Inferior parietal cortex (tissue), 1 donor: ENCODE data around the gene MTHFD1L.
A peak's percentile ranks its signal among the peaks of the same experiment; 100 is the strongest.
"Not testable (repeated sequence)": the region's sequence is repeated elsewhere in the genome, so short reads cannot be mapped to it uniquely, and the experiment has no call there.

Source experiments
- DNase-seq: peaks from one replicate; pipeline ENCODE4 v3.0.0-alpha.2; 2016; ENCODE audit errors: extremely low spot score

Gene MTHFD1L

DNA sequence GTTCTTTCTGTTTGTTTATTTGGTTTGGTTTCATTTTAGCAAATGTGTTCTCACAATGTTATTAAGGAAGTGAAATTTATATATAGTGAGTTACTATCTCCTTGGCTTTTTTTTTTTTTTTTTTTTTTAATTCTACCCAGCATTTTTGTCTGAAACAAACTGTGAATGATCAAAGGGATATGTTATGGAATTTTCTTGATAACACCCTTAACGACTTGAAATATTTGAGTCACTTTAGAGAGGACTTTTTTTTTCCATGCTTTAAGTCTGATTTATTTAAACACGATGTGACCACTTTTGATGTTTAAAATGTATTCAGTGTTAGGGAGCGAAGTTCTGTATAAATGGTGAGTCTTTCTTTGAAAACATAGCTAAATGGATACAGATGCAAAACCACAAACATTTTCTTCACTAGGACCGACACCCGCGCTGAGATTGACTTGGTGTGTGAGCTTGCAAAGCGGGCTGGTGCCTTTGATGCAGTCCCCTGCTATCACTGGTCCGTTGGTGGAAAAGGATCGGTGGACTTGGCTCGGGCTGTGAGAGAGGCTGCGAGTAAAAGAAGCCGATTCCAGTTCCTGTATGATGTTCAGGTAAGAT, 149.7 kb downstream of the MTHFD1L start:
- DNase-seq: no peak

DNA sequence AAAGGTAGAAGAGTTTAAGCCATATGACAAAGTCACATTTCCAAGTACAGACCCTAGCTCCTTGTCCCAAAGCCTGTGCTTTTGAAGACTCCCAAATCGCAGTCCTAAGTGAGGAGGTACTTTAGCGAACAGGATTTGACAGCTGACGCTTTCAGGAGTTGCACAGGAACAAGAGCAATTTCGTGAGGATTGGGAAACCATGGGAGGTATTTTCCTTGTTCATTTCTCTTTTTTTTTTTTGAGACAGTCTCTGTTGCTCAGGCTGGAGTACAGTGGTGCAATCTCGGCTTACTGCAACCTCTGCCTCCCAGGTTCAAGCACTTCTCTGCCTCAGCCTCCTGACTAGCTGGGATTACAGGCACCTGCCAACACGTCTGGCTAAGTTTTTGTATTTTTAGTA, 150.6 kb downstream of the MTHFD1L start:
- DNase-seq: no peak

DNA sequence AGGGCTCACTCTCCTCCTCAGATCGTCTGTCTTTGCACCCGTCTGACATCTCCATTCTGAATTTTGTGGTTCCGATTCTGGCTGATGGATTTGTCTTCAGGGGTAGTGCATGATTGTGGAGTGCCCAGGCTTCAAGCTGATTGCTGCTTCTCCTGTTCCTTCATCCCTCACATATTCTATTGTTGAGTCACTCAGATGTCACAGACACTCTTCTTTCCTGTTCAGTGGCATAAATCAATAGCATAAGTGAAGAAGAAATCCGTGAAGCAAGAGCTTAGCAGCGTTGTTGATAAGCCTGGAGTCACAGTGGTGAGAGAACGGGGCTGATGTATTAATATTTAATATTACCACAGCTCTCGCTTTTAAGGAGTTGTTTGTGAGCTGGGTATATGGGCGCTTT, 152.5 kb downstream of the MTHFD1L start:
- no peak for DNase-seq

GRCh38 chr6:151018911-151019782, 153.6 kb downstream of the MTHFD1L start:
- no peak for DNase-seq

DNA sequence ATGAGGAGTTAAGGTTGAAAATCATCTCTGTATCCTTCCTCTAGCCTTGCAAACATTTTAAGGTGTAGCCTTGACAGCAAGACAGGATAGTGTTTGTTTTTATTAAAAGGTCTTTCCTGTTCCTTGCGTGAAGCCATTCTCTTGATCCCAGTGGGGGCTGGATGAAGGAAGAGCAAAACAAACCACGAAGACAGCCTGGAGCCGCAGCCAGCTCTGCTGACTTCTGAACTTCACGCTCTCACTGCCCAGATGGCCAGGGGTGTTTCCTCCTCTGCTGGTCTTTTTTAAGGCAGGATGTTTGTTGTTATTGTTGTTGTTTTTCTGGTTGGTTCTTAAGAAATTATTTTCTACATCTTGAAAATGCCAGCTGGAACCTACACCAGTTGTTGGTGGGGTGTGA, 156.4 kb downstream of the MTHFD1L start:
- DNase-seq: no peak

GRCh38 chr6:151022492-151022891, 157.0 kb downstream of the MTHFD1L start:
- no peak for DNase-seq

- no peak for DNase-seq
These were observed 157.8 kb downstream of the MTHFD1L start for GRCh38 chr6:151023342-151023741.

DNA sequence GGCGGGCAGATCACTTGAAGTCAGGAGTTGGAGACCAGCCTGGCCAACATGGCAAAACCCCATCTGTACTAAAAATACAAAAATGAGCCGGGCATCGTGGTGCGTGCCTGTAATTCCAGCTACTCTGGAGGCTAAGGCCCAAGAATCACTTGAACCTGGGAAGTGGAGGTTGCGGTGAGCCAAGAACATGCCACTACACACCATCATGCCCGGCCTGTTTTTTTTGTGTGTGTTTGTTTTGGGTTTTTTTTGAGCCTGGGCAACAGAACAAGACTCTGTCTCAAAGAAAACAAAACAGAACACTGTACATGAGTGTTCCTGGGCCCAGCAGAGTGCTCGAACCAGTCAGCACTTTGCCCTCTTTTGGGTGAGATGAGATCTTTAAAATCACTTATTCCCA, 159.1 kb downstream of the MTHFD1L start:
- DNase-seq: no peak

DNA sequence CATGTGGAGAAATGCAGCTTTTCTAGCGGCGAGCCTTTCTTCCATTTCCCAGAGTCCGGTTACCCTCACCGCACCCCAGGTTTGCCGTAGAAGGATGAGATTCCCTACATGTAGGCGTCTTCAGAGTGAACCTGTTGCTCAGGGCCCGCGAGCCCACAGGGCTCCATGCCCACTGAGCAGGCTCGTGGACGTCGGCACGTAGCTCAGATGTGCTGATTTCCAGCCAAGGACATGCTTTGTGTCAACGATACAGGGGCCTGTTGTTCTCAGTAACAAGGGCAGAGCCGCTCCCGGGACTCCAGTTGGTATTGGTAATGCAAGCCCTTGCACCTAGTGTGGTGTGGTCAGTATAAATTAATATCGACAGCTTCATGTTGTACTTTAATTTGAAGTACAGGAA, 159.6 kb downstream of the MTHFD1L start:
- DNase-seq: no peak

DNA sequence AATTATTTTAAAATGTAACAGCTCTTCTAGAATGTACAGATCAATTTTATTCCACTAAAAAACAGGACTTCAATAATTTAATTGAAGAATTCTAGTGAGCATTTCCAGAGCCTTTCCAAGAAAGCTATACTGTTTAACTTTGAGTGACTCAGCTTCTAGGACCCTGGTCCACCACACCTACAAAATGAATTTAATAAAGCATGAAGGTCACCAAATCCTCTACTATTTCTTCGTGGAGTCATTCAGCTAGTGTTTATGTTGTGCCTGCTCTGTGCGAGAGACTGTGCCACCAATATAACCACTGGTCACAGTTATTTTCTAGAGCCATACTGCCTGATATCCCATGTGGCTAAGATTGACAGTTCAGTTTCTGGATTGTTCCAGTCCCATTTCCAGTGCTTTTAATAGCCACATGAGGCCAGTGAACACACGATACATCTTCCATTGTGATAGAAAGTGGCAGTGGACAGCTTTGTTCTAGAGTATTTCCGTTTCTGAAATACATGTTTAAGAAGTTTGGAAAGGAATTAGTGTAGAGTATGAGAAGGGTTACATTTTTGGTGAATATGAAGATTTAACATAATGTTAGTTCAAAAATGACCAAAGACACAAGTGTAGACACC, 160.7 kb downstream of the MTHFD1L start:
- no peak for DNase-seq

DNA sequence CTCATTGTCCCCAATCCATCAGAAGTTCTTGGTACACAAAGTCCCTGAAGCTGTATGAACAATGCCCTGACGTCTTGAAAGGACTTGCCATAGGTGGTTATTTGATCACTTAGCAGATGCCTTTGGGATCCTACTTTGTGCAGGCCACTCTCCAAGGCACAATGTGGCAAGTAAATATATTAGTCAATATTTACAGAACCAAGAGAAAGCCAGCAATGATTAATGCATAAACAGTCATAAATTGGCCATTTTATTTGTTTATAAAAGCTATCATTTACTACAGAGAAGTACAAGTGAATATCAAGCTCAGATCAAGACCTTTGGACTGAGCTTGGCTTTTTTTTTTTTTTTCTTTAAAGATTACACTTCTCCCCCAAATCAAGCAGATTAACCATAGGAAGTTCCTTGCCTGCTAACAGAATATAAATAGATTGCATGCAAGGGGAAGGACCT, 161.8 kb downstream of the MTHFD1L start:
- no peak for DNase-seq

DNA sequence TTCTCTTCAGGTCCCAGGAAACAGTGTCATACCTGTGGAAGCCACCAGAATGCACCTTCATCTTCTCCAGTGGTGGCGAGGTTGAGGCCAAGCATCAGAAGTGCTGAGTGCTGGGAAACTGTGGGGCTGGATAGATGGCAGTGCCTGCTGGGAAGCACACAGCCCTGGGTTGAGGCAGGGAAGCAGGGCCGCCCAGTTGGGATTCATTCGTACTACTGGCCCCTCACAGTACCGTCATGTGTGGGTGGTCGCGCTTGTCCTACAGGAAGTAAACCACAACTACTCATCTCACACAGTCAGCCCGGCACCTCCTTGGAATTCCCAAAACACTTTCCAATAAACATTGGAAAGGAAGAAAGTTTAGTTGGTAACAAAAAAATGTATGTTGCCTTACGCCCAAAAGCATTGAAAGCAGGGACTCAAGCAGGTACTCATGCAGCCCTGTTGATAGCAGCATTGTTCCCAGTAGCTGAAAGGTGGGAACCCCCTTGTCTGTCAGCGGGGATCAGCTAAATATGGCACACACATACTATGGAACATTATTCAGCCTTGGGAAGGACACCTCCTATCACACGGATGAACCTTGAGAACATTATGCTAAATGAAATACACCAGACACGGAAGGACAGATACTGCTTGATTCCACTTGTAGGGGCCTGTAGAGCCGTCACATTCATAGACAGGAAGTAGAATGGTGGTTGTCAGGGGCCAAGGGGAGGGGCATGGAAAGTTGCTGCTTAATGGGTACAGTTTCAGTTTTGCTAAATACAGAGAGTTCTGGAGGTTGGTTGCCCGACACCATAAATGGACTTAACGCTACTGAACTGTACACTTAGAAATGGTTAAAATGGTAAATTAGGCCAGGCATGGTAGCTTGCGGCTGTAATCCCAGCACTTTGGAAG, 162.7 kb downstream of the MTHFD1L start:
- DNase-seq: no peak

GRCh38 chr6:151029970-151030369, 164.5 kb downstream of the MTHFD1L start:
- DNase-seq: no peak

- no peak for DNase-seq
These were observed 166.5 kb downstream of the MTHFD1L start for GRCh38 chr6:151032034-151032433.

GRCh38 chr6:151034825-151035781, 169.6 kb downstream of the MTHFD1L start:
- no peak for DNase-seq

- DNase-seq: not testable (repeated sequence)
These were observed 170.8 kb downstream of the MTHFD1L start for GRCh38 chr6:151036211-151036721.

DNA sequence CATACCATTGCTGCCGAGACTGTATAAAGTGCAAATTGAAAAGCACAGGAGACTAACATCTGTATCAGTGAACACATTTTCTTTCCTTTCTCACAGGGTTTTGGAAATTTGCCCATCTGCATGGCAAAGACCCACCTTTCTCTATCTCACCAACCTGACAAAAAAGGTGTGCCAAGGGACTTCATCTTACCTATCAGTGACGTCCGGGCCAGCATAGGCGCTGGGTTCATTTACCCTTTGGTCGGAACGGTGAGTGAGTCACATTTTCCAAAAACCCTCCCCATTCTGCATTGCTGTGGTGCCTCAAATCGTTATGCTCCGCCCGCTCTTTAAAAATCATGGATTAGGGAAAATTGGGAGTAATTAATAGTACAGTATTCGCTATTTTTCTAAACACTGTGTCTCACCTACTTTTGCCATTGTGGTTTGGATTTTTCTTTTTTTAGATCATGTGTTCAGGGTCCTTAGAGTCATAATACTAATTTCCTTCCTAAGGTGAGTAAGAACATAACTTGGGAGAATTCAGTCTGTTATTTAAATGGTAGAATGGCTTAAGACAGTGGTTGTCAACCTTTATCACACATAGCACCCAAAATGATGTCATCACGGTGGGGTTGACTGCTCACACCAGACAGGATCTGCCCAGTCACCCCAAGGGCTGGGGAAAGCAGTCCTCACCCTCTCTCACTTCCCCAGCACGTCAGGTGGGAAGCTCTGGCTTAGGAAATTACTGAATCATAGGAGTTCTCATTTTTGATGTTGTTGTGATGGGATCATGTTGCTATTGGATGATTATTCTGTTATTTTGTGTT, 171.6 kb downstream of the MTHFD1L start:
- DNase-seq: no peak

DNA sequence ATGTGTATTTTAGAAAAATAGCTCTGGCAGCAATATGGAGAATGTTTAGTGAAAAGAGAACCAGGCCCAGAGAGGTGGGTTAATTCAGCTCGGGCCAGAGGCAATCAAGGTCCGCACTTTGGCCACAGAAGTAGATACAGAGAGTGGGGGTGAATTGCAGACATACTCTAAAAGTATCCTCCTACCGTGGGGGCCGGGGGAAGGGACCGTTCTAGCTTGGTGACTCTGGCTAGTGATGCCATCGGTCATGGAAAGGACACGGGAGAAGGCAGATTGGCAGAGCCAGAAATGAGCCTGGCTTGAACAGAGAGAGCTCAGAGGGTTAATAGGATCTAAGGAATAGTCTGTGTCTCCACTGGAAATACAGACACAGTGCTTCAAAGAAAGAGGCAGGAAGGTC, 173.1 kb downstream of the MTHFD1L start:
- DNase-seq: no peak

GRCh38 chr6:151040888-151041521, 175.5 kb downstream of the MTHFD1L start:
- peak; percentile 43 for DNase-seq
